Gastrocnemius medialis (tissue), 4 donors: ENCODE data around the gene NUB1. TPM values are rescaled to one million over a fixed set of nuclear protein-coding genes. Genes with fewer than 3 reads are reported as not detected.

Experiments used
- ATAC-seq, 2 donors: fragments of 150-250 bp; one replicate each; pipeline ENCODE4 v1.9.1; 2016
- DNase-seq, 2 donors: peaks; one replicate each; pipeline ENCODE4 v3.0.0-alpha.2; 2019
- H3K27ac ChIP-seq, 4 donors: fragments of 200-600 bp; sonication (generic); 1 replicate in 1 of 4; 2 replicates in 3 of 4; pipeline ENCODE4 v1.5.1; 2016 to 2018; ENCODE audit warnings: mild to moderate bottlenecking in 2 of 4, moderate library complexity in 1 of 4
- H3K27me3 ChIP-seq, 3 donors: fragments of 200-600 bp; sonication (generic) in 2 of 3; 1 replicate in 1 of 3; 2 replicates in 2 of 3; pipeline versions ENCODE4 v1.5.1 to v1.6.0; 2016 to 2019; ENCODE audit warnings: mild to moderate bottlenecking in 1 of 3, moderate library complexity in 1 of 3
- H3K36me3 ChIP-seq, 2 donors: fragments of 200-600 bp; sonication (generic) in 1 of 2; one replicate each; pipeline ENCODE4 v1.5.1; 2017 to 2018
- H3K4me1 ChIP-seq, 2 donors: fragments of 200-600 bp; sonication (generic) in 1 of 2; one replicate each; pipeline ENCODE4 v1.5.1; 2016 to 2017; ENCODE audit warnings: mild to moderate bottlenecking in 2 of 2
- H3K4me3 ChIP-seq, 4 donors: fragments of 200-600 bp; sonication (generic) in 3 of 4; 1 replicate in 1 of 4; 2 replicates in 3 of 4; pipeline ENCODE4 v1.5.1; 2016 to 2019; ENCODE audit warnings: mild to moderate bottlenecking in 2 of 4
- H3K9me3 ChIP-seq, 3 donors: fragments of 200-600 bp; sonication (generic) in 2 of 3; 1 replicate in 1 of 3; 2 replicates in 2 of 3; pipeline ENCODE4 v1.5.1; 2016 to 2019
- POLR2A ChIP-seq, 2 donors: fragments of 450-650 bp; IDR thresholded peaks; one replicate each; pipeline ENCODE4 v1.6.1; 2017; ENCODE audit warnings: antibody characterized with exemption in 2 of 2, mild to moderate bottlenecking in 2 of 2, moderate library complexity in 2 of 2
- in situ Hi-C, 4 donors: fragments of 200-750 bp; cut with MboI; loops; one replicate each; pipeline versions ENCODE4 v1.15.0 to v1.8.0; 2017; ENCODE audit warnings: low sequenced_read_pairs in 4 of 4
- intact Hi-C: fragments of 100-400 bp; cut with DNase I; formaldehyde crosslinking; loops from one replicate; pipeline ENCODE4 v1.15.1; 2023; ENCODE audit warnings: low total_unique reads
- total RNA-seq, 4 donors: library from RNA; depleted of rRNA; stranded (reverse); fragments of >200 nt; gene quantifications; one replicate each; pipeline versions ENCODE4 v1.1.0 to v1.2.3, GENCODE V29; 2016
- TF ChIP-seq, protein P1 (sequence below), 5 experiments: fragments of 450-650 bp in 3 of 5; fragments of 200-600 bp in 2 of 5; sonication (generic) in 2 of 5; IDR thresholded peaks in 4 of 5; conservative IDR thresholded peaks in 1 of 5; 1 replicate in 4 of 5; 2 replicates in 1 of 5; pipeline ENCODE4 v1.5.1; 2016 to 2019; ENCODE audit warnings: antibody characterized with exemption in 5 of 5, mild to moderate bottlenecking in 3 of 5, moderate library complexity in 3 of 5

Gene NUB1
- total RNA-seq, 4 donors from 2014 or later = 45.3 to 59.0 (median 49.7) TPM

DNA sequence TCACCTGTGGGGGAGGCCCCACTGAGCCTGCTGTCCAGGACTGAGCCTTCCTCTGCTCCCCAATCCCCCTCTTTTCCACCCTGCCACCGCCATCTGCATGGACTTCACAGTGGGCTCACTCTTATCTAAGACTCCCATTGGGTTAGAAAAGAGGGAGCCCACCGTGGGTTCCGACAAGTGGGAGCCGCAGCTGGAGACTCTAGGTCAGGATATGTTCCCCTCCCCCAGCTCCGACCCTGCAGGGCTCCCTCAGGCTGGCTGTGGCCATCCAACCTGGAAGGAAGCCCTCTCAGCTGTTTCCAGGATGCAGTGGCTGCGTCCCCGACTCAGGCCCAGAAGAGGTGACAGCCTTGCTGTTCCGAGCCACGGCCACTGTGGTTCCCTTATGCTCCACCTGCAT is 63.4 kb downstream of the NUB1 start:
- no peaks in the 10 kb centered on the region for H3K9me3 ChIP-seq
- peaks cover 19 to 22% (median 19%) of the 10 kb centered on the region in 3 donors for H3K27me3 ChIP-seq
- in situ Hi-C loops (no loop called here), intact Hi-C loops (no loop called here)
- peaks cover 4% of the 10 kb centered on the region in 2 donors for H3K4me1 ChIP-seq
- no peak overlapping the region for H3K27ac ChIP-seq
- H3K4me3 ChIP-seq = no peak overlapping the region
- ATAC-seq = no peak
- H3K36me3 ChIP-seq = no peaks in the 10 kb centered on the region
- DNase-seq = no peak
- TF ChIP-seq, protein P1, sequence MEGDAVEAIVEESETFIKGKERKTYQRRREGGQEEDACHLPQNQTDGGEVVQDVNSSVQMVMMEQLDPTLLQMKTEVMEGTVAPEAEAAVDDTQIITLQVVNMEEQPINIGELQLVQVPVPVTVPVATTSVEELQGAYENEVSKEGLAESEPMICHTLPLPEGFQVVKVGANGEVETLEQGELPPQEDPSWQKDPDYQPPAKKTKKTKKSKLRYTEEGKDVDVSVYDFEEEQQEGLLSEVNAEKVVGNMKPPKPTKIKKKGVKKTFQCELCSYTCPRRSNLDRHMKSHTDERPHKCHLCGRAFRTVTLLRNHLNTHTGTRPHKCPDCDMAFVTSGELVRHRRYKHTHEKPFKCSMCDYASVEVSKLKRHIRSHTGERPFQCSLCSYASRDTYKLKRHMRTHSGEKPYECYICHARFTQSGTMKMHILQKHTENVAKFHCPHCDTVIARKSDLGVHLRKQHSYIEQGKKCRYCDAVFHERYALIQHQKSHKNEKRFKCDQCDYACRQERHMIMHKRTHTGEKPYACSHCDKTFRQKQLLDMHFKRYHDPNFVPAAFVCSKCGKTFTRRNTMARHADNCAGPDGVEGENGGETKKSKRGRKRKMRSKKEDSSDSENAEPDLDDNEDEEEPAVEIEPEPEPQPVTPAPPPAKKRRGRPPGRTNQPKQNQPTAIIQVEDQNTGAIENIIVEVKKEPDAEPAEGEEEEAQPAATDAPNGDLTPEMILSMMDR (IDR thresholded peaks at IDR 0.05 in 4 of 5, conservative IDR thresholded peaks at IDR 0.05 in 1 of 5) = no peak
- no peak for TF ChIP-seq POLR2A (IDR thresholded peaks at IDR 0.05)

GRCh38 chr7:151405588-151405987 is 64.0 kb downstream of the NUB1 start:
- Histone ChIP-seq H3K9me3 (no peaks in the 10 kb centered on the region), H3K27me3 (peaks cover 24 to 28% (median 24%) of the 10 kb centered on the region in 3 donors), H3K36me3 (no peaks in the 10 kb centered on the region), H3K4me1 (peaks cover 4 to 9% of the 10 kb centered on the region in 2 donors), H3K4me3 (no peak overlapping the region), H3K27ac (no peak overlapping the region)
- intact Hi-C loops = no loop called here
- no peak for ATAC-seq
- TF ChIP-seq POLR2A (IDR thresholded peaks at IDR 0.05) = no peak
- TF ChIP-seq, protein P1 (IDR thresholded peaks at IDR 0.05 in 4 of 5, conservative IDR thresholded peaks at IDR 0.05 in 1 of 5) = no peak
- in situ Hi-C loops = no loop called here
- no peak for DNase-seq

GRCh38 chr7:151406051-151406875 is 64.7 kb downstream of the NUB1 start:
- intact Hi-C loops (no loop called here), in situ Hi-C loops (no loop called here)
- H3K4me3 ChIP-seq = no peak overlapping the region
- no peaks in the 10 kb centered on the region for H3K9me3 ChIP-seq
- TF ChIP-seq, protein P1 (IDR thresholded peaks at IDR 0.05 in 4 of 5, conservative IDR thresholded peaks at IDR 0.05 in 1 of 5) = no peak
- TF ChIP-seq POLR2A (IDR thresholded peaks at IDR 0.05) = no peak
- H3K36me3 ChIP-seq = no peaks in the 10 kb centered on the region
- ATAC-seq (no peak), DNase-seq (no peak)
- H3K27me3 ChIP-seq = peaks cover 31 to 34% (median 31%) of the 10 kb centered on the region in 3 donors
- peaks cover 4 to 9% of the 10 kb centered on the region in 2 donors for H3K4me1 ChIP-seq
- H3K27ac ChIP-seq = no peak overlapping the region

DNA sequence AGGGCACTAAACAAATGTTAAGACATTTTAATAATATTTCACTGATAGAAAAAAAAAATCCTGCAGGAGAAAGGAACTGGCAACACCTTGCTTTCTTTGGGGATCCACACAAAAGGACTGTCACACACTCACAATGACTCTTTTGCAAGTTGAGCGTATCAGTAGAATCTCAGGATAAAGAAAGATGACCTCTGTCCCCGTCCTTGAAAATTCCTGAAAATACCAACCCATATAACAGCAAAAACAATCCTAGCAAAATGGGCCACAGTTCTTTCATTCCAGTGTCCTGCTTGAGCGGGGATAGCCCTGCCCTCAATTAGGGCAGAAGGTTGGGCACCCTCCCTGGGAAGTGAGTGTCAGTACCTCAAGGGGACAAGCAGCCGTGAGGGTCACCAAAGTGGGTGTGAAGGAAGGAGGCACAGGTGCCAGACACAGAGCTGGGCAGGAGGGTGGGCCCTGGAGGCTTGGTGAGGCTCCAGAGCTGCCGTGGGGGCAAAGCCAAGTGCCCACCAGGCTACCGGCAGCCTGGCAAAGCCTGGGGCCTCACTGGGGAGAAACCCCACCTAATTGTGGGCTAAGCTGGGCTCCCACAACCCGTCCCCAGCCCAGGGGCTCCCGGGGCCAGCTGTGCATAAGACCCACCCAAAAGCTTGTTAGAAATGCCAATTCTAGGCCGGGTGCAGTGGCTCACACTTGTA is 65.4 kb downstream of the NUB1 start:
- DNase-seq (no peak), ATAC-seq (no peak)
- no peak overlapping the region for H3K4me3 ChIP-seq
- H3K4me1 ChIP-seq = peaks cover 4 to 9% of the 10 kb centered on the region in 2 donors
- H3K27ac ChIP-seq = no peak overlapping the region
- TF ChIP-seq, protein P1 (IDR thresholded peaks at IDR 0.05 in 4 of 5, conservative IDR thresholded peaks at IDR 0.05 in 1 of 5) = no peak
- no peak for TF ChIP-seq POLR2A (IDR thresholded peaks at IDR 0.05)
- no peaks in the 10 kb centered on the region for H3K9me3 ChIP-seq
- in situ Hi-C loops (no loop called here), intact Hi-C loops (no loop called here)
- peaks cover 38 to 41% (median 39%) of the 10 kb centered on the region in 3 donors for H3K27me3 ChIP-seq
- no peaks in the 10 kb centered on the region for H3K36me3 ChIP-seq
